IPS DF 4.7 (cell line): ENCODE results near the gene CSHL1.
"Not testable (repeated sequence)": the region's sequence is repeated elsewhere in the genome, so short reads cannot be mapped to it uniquely, and the experiment has no call there.

Experiments
- DNase-seq: peaks from one replicate; pipeline ENCODE4 v3.0.0-alpha.2; 2013; ENCODE audit warnings: low spot score; ENCODE audit errors: extremely low read depth

The CSHL1 gene

GRCh38 chr17:63889026-63889848 is 21.8 kb downstream of the CSHL1 start:
- DNase-seq, result not testable (repeated sequence)

DNA sequence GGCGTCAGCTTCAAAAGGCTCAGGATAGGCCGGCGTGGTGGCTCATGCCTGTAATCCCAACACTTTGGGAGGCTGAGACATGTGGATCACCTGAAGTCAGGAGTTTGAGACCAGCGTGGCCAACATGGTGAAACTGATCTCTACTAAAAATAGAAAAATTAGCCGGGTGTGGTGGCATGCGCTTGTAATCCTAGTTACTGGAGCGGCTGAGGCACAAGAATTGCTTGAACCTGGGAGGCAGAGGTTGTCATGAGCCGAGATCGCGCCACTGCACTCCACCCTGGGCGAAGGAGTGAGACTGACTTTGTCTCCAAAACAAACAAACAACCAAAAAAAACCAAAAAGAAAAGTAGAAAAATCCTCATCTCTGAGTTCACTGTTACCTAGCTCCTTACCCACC is 25.9 kb downstream of the CSHL1 start:
- DNase-seq, result not testable (repeated sequence)

DNA sequence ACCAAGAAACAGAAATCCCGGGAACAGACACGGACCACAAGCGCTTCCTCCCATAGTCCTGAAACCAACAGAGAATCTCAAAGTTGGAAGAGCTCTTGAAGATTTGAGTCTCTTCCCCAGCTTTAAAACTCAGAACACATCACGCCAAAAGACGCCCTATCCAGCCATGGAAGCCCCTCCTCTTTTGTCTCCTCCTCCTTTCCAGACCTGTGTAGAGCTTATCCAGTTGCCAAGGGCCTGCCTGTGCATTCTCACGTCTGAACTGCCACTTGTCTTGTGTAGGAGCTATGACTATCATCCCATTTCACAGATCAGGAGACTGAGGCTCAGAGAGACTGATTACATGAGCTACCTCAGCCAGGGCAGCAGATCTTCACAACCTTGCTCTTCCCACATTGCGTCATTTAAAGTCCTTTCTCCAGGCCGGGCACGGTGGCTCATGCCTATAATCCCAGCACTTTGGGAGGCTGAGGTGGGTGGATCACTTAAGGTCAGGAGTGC is 28.4 kb downstream of the CSHL1 start:
- DNase-seq, result not testable (repeated sequence)

DNA sequence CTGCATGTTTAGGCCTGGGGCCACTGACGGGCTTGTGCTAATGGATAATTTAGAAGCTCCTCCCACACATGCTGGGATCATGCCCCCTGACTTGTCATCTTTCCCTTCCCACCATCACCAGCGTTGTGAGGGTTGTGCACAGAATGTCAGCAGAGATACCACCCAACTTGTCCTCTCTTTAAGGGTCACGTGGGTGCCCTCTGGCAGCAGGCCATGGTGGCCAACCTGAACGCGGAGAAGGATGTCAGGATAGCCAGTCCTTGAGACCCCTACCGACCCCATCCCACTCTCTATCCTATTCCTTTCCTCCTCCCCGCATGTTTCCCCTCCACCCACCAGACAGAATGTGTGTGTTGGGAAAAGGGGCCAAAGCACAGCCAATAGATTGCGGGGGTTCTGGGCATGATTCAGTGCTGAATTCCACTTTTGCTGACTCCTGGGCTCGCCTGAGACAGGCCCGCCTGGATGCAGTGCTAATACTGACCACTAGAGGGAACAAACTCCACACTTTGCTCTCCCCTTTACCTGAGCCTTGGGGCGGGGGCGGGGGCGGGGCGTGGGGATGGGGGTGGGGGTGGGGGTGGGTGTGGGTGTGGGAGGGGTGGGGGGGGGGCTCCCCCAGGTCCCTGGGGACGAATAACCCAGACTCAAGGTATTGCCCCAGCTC is 29.0 kb downstream of the CSHL1 start, which contains the start of gene GH2:
TSS of gene GH2 (minus strand) at position 10 of the 667 bp plus-strand sequence. CDS start 143 bp downstream, outside the sequence.
- DNase-seq, result peak; percentile 56

- not testable (repeated sequence) for DNase-seq
These were observed 29.7 kb downstream of the CSHL1 start for GRCh38 chr17:63881337-63881736.

- DNase-seq, result no peak
These were observed 30.4 kb downstream of the CSHL1 start for GRCh38 chr17:63880706-63881105.

GRCh38 chr17:63878413-63878812 is 32.6 kb downstream of the CSHL1 start:
- DNase-seq, result not testable (repeated sequence)

- not testable (repeated sequence) for DNase-seq
These were observed 36.4 kb downstream of the CSHL1 start for GRCh38 chr17:63874693-63875092.

DNA sequence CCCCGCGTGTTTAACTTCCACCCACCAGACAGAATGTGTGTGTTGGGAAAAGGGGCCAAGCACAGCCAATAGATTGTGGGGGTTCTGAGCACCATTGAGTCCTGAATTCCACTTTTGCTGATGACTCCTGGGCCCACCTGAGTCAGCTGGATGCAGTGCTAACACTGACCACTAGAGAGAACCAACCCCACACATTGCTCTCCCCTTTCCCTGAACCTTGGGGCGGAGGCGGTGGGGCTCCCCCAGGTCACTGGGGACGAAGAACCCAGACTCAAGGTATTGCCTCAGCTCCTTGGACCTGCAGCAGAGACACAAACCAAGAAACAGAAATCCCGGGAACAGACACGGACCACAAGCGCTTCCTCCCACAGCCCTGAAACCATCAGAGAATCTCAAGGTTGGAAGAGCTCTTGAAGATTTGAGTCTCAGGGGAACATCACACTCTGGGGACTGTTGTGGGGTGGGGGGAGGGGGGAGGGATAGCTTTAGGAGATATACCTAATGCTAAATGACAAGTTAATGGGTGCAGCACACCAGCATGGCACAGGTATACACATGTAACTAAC is 36.9 kb downstream of the CSHL1 start:
- not testable (repeated sequence) for DNase-seq

DNA sequence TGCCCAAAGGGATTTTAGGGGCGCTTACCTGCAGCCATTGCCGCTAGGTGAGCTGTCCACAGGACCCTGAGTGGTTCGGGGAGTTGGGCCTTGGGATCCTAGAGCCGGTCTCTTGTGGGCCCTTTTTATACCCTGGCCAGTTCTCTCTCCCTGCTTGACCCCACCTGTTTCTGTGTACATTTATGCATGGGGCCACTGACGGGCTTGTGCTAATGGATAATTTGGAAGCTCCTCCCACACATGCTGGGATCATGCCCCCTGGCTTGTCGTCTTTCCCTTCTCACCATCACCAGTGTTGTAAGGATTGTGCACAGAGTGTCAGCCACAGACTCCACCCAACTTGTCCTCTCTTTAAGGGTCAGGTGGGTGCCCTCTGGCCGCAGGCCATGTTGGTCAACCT is 37.5 kb downstream of the CSHL1 start, which contains the start of gene CSH2:
TSS of gene CSH2 (minus strand) at position 101 of the 400 bp plus-strand sequence. CDS start at position 38, 63 bp downstream.
- not testable (repeated sequence) for DNase-seq

DNA sequence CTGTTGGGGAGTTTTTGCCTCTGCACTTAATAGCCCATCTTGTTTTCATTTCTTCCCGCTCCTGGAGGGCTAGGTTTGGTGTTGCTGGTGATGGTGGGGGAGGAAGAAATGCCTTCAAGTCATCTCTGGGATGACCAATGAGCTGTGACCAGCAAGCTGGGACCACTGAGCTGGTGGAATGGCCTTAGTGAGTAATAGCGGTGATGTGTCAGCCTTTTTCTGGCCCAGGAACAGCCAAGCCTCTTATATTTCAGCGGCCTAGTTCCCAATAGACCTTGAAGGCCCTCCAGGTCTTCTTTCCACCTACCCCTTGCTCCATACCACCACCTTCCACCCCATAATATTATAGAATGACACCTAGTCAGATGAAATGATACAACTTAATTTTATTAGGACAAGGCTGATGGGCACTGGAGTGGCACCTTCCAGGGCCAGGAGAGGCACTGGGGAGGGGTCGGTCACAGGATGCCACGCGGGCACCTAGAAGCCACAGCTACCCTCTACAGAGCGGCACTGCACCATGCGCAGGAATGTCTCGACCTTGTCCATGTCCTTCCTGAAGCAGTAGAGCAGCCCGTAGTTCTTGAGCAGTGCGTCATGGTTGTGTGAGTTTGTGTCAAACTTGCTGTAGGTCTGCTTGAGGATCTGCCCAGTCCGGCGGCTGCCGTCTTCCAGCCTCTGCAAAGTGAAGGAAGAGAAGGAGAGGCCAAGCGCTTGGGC is 39.3 kb downstream of the CSHL1 start:
- not testable (repeated sequence) for DNase-seq

DNA sequence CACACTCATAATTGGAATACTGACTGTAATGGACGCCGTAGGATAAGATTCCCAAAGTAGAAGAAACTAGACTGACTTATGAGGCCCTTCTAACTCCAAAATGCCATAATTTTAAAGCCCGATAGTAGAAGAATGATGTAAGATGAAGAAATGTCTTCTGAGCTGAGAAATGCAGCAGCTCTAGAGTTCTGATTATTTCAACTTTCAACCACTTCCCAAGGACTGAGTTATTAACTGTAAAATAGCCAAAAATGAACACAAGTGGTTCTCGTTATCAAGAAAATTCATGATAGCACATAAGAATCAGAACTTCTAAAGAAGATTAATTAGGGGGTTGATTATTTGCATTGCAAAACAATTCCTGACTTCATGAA is 40.8 kb downstream of the CSHL1 start:
- DNase-seq, result not testable (repeated sequence)

DNA sequence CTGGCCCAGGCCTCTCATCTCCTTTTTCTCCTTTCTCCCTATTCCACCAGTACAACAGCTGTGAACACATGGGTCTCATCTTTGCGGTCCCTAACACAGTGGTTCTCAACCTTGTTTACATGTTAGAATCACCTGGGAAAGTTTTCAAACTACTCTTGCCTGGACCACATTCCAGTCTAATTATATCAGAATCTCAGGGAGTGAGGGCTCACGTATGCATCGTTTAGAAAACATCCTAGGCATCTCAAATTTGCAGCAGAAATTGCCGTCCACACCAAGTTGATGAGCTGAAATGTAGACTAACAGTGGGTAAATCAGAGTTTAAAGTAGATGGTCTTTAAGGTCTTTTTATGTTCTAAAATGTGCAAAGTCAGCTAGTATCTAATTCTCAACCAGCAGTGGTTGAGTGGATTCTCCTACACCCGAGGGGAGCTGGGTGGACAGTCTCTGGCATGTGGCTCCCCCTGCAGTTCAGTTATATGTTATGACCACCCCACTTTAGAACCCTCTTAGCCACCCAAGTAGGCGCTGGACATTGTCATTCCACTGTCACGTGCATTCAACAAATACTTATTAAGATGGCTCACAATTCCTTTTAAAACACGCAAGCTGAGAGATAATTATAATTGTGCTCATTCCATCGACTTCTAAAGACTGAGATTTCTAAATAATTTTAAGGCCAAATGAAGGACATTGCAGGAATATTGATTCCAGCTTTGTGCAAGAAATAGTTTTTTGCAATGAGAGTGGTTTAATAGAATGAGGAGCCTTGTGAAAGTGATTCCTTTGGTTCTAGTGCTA is 41.4 kb downstream of the CSHL1 start:
- not testable (repeated sequence) for DNase-seq

GRCh38 chr17:63866625-63867024 is 44.4 kb downstream of the CSHL1 start:
- DNase-seq, result not testable (repeated sequence)
